PC-3 (cell line): ENCODE results near the gene STX1A. TPM values are rescaled to one million over a fixed set of nuclear protein-coding genes. Genes with fewer than 3 reads are reported as not detected.
"Not testable (repeated sequence)": the region's sequence is repeated elsewhere in the genome, so short reads cannot be mapped to it uniquely, and the experiment has no call there.

Experiments
- ATAC-seq: fragments of 200-7000 bp; cut with Tn5 transposase; 2 replicates; pipeline ENCODE4 v1.9.1; 2020; ENCODE audit warnings: mild to moderate bottlenecking, moderate library complexity
- BruUV-seq: library from RNA; stranded (reverse); fragments of 400-500 nt; replicated peaks from 2 replicates; lab custom pipeline; 2021; lab: Mats Ljungman, UMichigan
- CTCF ChIA-PET: fragments of 300-600 bp; sonication (Branson Sonifier 250); formaldehyde crosslinking; loops from one replicate; lab custom pipeline; 2022; ENCODE audit warnings: antibody characterized with exemption; lab: Charles Lee
- POLR2A ChIA-PET: fragments of 300-600 bp; sonication (Branson Sonifier 250); formaldehyde crosslinking; loops from one replicate; lab custom pipeline; 2022; ENCODE audit warnings: antibody characterized with exemption; ENCODE audit not compliant: unreplicated experiment; lab: Charles Lee
- DNase-seq: peaks from one replicate; pipeline ENCODE4 v3.0.0-alpha.2; 2015
- H2AFZ ChIP-seq: fragments of 300-600 bp; sonication (generic); 2 replicates; pipeline ENCODE4 v1.6.0; 2016; ENCODE audit warnings: antibody characterized with exemption, low read length
- H3F3A ChIP-seq: fragments of 300-600 bp; sonication (generic); one replicate; pipeline ENCODE4 v1.6.0; 2017; ENCODE audit warnings: antibody characterized with exemption, low read length, control low read depth, mild to moderate bottlenecking; ENCODE audit not compliant: unreplicated experiment
- H3K27ac ChIP-seq: fragments of 300-600 bp; sonication (generic); 2 replicates; pipeline ENCODE4 v1.5.1; 2016; ENCODE audit warnings: mild to moderate bottlenecking, low read length
- H3K27me3 ChIP-seq: fragments of 300-600 bp; sonication (generic); 2 replicates; pipeline ENCODE4 v1.6.1; 2016; ENCODE audit warnings: low read length, mixed read lengths
- H3K36me3 ChIP-seq: fragments of 300-600 bp; sonication (generic); 2 replicates; pipeline ENCODE4 v1.6.1; 2016; ENCODE audit warnings: low read depth, mixed run types, low read length, mixed read lengths
- H3K4me1 ChIP-seq: fragments of 300-600 bp; sonication (generic); 2 replicates; pipeline ENCODE4 v1.5.1; 2016; ENCODE audit warnings: low read length; ENCODE audit not compliant: insufficient read depth
- H3K4me2 ChIP-seq: fragments of 300-600 bp; sonication (generic); 2 replicates; pipeline ENCODE4 v1.6.0; 2016; ENCODE audit warnings: low read length
- H3K4me3 ChIP-seq: fragments of 300-600 bp; sonication (generic); 2 replicates; pipeline ENCODE4 v1.5.1; 2016; ENCODE audit warnings: mild to moderate bottlenecking, low read length, mixed read lengths
- H3K79me2 ChIP-seq: fragments of 300-600 bp; sonication (generic); 2 replicates; pipeline ENCODE4 v1.6.1; 2017; ENCODE audit warnings: low read length, mixed read lengths
- H3K9ac ChIP-seq: fragments of 300-600 bp; sonication (generic); 2 replicates; pipeline ENCODE4 v1.6.0; 2016; ENCODE audit warnings: mild to moderate bottlenecking, low read length
- H3K9me2 ChIP-seq: fragments of 300-600 bp; sonication (generic); replicated peaks from 2 replicates; pipeline ENCODE4 v1.6.1; 2016; ENCODE audit warnings: mixed run types, low read length, mixed read lengths
- H3K9me3 ChIP-seq: fragments of 300-600 bp; sonication (generic); 2 replicates; pipeline ENCODE4 v1.6.1; 2016; ENCODE audit warnings: low read length, mixed read lengths
- H4K20me1 ChIP-seq: fragments of 300-600 bp; sonication (generic); 2 replicates; pipeline ENCODE4 v1.6.1; 2016; ENCODE audit warnings: low read length, mixed read lengths
- EZH2 ChIP-seq: fragments of 300-600 bp; sonication (generic); IDR thresholded peaks from one replicate; pipeline ENCODE4 v1.6.1; 2017; ENCODE audit warnings: antibody characterized with exemption, mild to moderate bottlenecking, low read length; ENCODE audit not compliant: unreplicated experiment
- EZH2phosphoT487 ChIP-seq: fragments of 300-600 bp; sonication (generic); IDR thresholded peaks from 2 replicates; pipeline ENCODE4 v1.6.1; 2018; ENCODE audit warnings: mild to moderate bottlenecking, antibody characterized with exemption, low read length, borderline replicate concordance
- intact Hi-C: fragments of 100-400 bp; cut with micrococcal nuclease; formaldehyde crosslinking; loops from 2 replicates; pipeline ENCODE4 v1.9.0; 2023
- total RNA-seq: library from RNA; depleted of rRNA; stranded (reverse); fragments of >200 nt; gene quantifications from 2 replicates; pipeline ENCODE4 v1.2.3, GENCODE V29; 2014
- TF ChIP-seq, protein P1 (sequence below): fragments of 300-600 bp; sonication (generic); conservative IDR thresholded peaks from 2 replicates; pipeline ENCODE4 v1.5.1; 2017; ENCODE audit warnings: antibody characterized with exemption, low read depth, mild to moderate bottlenecking, low read length

The STX1A gene
- total RNA-seq, 1 experiment from 2014 or later = 145 TPM

DNA sequence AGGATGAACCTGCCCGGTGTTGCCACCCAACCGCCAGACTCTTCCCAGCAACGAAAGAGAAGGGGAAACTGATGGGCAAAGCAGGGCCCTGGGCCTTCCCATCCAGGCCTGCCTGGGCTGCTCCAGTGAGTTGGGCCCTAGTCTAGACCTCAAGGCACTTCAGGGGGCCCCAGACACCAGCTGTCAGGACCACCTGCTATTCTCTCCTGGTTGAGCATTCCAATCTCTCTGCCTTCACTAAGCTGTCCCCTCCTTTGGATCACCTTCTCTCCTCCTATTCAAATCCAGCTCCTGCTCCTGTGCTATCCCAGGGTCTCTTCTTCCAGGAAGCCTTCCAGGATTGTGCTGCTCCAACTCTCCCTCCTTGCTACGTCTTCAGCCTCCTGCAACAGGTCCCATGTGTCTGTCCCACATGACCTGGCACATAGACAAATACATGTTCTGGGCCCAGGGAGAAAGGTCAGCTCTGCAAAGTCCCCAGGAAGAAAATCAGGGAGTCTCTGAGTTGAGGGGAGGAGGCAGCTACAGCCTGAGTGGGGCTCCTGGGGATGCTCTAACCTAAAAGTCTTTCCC lies 3.1 kb downstream of the STX1A start:
- DNase-seq (no peak), ATAC-seq (no peak)
- H3F3A ChIP-seq = peaks cover 11% of the 10 kb centered on the region
- CTCF ChIA-PET = no interaction called here
- POLR2A ChIA-PET = interaction anchor here (0.6 to 4.9 kb wide), 4 partner anchors 10 to 596 kb away, joined by 3 to 90 read pairs (median 4); no protein-coding TSS in a partner anchor
- TF ChIP-seq EZH2phosphoT487 = no peak
- TF ChIP-seq, protein P1, sequence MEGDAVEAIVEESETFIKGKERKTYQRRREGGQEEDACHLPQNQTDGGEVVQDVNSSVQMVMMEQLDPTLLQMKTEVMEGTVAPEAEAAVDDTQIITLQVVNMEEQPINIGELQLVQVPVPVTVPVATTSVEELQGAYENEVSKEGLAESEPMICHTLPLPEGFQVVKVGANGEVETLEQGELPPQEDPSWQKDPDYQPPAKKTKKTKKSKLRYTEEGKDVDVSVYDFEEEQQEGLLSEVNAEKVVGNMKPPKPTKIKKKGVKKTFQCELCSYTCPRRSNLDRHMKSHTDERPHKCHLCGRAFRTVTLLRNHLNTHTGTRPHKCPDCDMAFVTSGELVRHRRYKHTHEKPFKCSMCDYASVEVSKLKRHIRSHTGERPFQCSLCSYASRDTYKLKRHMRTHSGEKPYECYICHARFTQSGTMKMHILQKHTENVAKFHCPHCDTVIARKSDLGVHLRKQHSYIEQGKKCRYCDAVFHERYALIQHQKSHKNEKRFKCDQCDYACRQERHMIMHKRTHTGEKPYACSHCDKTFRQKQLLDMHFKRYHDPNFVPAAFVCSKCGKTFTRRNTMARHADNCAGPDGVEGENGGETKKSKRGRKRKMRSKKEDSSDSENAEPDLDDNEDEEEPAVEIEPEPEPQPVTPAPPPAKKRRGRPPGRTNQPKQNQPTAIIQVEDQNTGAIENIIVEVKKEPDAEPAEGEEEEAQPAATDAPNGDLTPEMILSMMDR = no peak
- TF ChIP-seq EZH2 = no peak
- H3K27ac ChIP-seq = peak overlapping the region; percentile 100
- peak overlapping the region; percentile 95 for H3K4me3 ChIP-seq
- H2AFZ ChIP-seq = no peak overlapping the region
- H3K4me2 ChIP-seq = peak overlapping the region; percentile 99
- no peaks in the 10 kb centered on the region for H3K9me3 ChIP-seq
- no peaks in the 10 kb centered on the region for H3K27me3 ChIP-seq
- intact Hi-C loops = loop anchor here (5.0 kb wide), 1 partner anchor 49 kb away; the partner anchor contains the start of gene VPS37D
- no peaks in the 10 kb centered on the region for H3K9me2 ChIP-seq
- peaks cover 58% of the 10 kb centered on the region for H3K4me1 ChIP-seq
- peaks cover 37% of the 10 kb centered on the region for H4K20me1 ChIP-seq
- BruUV-seq = TSS peak; percentile 41
- peaks cover 39% of the 10 kb centered on the region for H3K36me3 ChIP-seq
- peak overlapping the region; percentile 100 for H3K9ac ChIP-seq
- H3K79me2 ChIP-seq = peaks cover 82% of the 10 kb centered on the region

DNA sequence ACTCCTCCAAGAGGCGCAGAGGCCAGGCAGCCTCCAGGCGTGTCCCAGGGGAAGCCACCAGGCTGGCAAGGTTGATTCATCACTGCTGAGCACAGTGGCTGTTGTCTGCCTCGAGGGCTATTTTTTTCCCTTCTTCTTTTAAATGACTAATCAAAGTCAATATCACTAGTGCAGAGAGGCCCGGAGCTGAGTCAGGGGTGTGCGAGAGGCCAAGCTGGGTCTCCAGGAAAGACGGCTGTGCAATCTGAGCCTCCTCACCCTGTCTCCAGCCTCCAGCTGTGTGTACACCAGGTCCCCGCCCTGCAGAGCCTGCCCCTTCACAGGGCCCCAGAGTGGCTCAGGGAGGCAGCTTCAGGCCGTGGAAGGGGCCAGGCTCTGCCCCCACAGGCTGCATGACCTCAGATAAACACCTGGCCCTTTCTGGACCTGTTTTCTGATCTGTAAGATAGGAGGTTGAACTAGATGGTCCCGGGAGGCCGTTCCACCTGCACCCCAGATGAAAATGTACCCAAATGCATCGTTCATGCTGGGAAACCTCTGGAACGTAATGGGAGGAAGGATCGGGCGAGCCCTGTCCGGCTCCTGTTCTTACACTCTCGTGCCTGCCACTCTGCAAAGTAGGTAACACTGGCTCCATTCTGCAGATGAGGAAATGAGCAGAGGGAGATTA lies 3.7 kb downstream of the STX1A start:
- ATAC-seq = peak; percentile 74
- BruUV-seq = no TSS peak
- Histone ChIP-seq H3K27ac (peak overlapping the region; percentile 100), H4K20me1 (peaks cover 43% of the 10 kb centered on the region), H2AFZ (no peak overlapping the region), H3K4me3 (peak overlapping the region; percentile 95), H3K4me1 (peaks cover 53% of the 10 kb centered on the region), H3F3A (peaks cover 11% of the 10 kb centered on the region), H3K9ac (peak overlapping the region; percentile 100), H3K36me3 (peaks cover 39% of the 10 kb centered on the region), H3K79me2 (peaks cover 88% of the 10 kb centered on the region), H3K27me3 (no peaks in the 10 kb centered on the region), H3K9me3 (no peaks in the 10 kb centered on the region), H3K4me2 (peak overlapping the region; percentile 99), H3K9me2 (no peaks in the 10 kb centered on the region)
- peak; percentile 98 for DNase-seq
- CTCF ChIA-PET = no interaction called here
- intact Hi-C loops = loop anchor here (1.0 to 5.0 kb wide), 2 partner anchors 8 to 48 kb away; partner anchors contain the start of gene VPS37D
- TF ChIP-seq, protein P1 = no peak
- no peak for TF ChIP-seq EZH2
- no peak for TF ChIP-seq EZH2phosphoT487
- POLR2A ChIA-PET = interaction anchor here (0.6 to 4.9 kb wide), 4 partner anchors 10 to 597 kb away, joined by 3 to 90 read pairs (median 4); no protein-coding TSS in a partner anchor

DNA sequence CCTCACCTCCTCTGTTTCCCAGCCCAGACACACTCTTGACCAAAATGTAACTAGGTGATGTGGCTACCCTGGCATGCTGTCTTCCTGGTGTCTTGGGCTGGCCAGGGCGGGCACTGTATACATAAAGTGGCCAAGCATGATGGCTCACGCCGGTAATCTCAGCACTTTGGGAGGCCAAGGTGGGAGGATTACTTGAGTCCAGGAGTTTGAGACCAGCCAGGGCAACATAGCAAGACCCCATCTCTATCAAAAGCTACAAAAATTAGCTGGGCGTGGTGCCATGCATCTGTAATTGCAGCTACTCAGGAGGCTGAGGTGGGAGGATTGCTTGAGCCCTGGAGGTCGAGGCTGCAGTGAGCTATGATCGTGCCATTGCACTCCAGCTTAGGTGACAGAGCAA lies 6.2 kb downstream of the STX1A start:
- H3K9me2 ChIP-seq, H3K4me2 ChIP-seq, intact Hi-C loops, H3K9ac ChIP-seq, POLR2A ChIA-PET, H2AFZ ChIP-seq, H3K4me3 ChIP-seq, ATAC-seq, DNase-seq, H3K27me3 ChIP-seq, H3K9me3 ChIP-seq, BruUV-seq: not testable (repeated sequence)
- H3K36me3 ChIP-seq = peaks cover 47% of the 10 kb centered on the region
- H3K4me1 ChIP-seq = peaks cover 54% of the 10 kb centered on the region
- peak overlapping the region; percentile 100; the same call in 1 of the 2 replicates for H3K27ac ChIP-seq
- H3F3A ChIP-seq = peaks cover 11% of the 10 kb centered on the region
- peaks cover 97% of the 10 kb centered on the region for H3K79me2 ChIP-seq
- peaks cover 46% of the 10 kb centered on the region for H4K20me1 ChIP-seq
- CTCF ChIA-PET = interaction anchor here (0.6 kb wide), 1 partner anchor 97 kb away, joined by 4 read pairs; no protein-coding TSS in a partner anchor
